ENCODE data around the gene ADAM10.
A peak's percentile ranks its signal among the peaks of the same experiment; 100 is the strongest.
"Not testable (repeated sequence)": the region's sequence is repeated elsewhere in the genome, so short reads cannot be mapped to it uniquely, and the experiment has no call there.

Gene ADAM10

DNA sequence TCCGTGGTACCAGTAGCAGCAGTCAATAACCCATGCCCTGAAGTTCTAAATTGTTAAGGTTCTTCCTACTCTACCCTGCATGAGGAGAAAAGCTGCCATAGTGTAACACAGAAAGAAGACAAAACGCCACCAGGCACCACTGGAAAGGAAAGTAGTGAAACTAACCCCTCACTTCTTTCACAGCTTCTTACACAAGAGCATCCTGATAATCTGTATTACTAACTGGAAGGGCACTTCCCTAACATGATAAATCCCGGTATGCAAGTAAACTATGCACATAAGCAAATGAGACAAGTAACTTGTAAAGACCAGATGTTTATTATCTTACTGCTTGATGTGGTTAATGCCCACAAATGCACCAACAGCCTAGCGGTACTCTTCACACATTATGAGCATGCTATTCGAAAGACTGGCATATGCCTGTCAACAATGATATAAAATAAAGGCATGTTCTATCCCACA, 141.3 kb downstream of the ADAM10 start:
- Mint-ChIP-seq H3K27me3 (ENCODE audit: low read depth) (no peaks in the 10 kb centered on the region), H3K27ac (no peak overlapping the region), H3K9me3 (peaks cover 1% of the 10 kb centered on the region), H3K4me3 (no peak overlapping the region), H3K4me1 (ENCODE audit: low read depth) (peaks cover 34% of the 10 kb centered on the region), H3K36me3 (ENCODE audit: low read depth) (peaks cover 61% of the 10 kb centered on the region)

DNA sequence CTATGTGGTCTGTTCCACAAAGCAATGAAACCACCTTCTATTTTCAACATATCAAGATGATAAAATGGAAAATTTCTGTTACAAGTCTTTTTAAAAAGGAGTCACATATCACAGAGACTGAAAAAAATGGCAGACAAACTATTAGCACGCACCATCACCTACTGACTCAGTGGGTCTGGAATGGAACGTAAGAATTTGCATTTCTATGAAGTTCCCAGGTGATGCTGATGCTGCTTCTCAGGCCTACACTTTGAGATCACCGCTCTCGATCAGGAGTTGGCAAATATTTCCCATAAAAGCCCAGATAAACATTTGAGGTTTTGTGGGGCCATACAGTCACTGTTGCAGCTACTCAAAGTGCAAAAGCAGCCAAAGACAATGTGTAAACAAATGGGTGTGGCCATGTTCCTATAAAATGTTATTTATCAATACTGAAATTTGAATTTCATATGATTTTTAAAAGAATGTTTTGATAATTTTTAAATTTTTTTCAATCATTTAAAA, 142.9 kb downstream of the ADAM10 start:
- H3K27ac Mint-ChIP-seq, result no peak overlapping the region
- no peak overlapping the region for H3K4me3 Mint-ChIP-seq
- H3K9me3 Mint-ChIP-seq, result no peaks in the 10 kb centered on the region
- no peaks in the 10 kb centered on the region for H3K27me3 Mint-ChIP-seq (ENCODE audit: low read depth)
- peaks cover 23% of the 10 kb centered on the region for H3K4me1 Mint-ChIP-seq (ENCODE audit: low read depth)
- peaks cover 59% of the 10 kb centered on the region for H3K36me3 Mint-ChIP-seq (ENCODE audit: low read depth)

DNA sequence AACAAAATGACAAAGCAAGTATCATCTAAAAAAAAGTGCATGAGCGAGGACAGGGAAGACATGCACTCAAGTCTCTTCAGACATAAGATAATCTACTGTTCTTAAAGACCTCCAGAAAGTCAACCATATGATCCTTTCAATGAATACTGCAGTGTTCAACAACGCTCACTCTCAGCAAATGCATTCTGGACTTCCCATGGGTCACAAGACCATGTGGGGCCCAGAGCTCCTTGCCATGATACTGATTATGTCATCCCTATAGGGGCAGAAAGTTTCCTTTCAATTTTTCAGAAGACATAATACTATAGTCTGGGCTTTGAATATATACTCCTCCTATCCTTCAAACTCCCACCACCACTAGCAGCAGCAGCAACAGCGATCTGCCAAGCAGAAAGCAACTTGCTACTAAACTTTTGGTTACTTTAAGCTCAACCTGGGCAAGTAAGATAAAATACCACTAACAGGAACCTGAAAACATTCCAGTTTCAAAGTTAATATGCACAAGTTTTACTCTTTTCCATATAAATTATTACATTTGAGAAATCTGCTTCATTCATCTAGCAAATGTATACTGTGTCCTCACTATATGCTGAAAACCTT, 143.5 kb downstream of the ADAM10 start:
- H3K4me3 Mint-ChIP-seq, result no peak overlapping the region
- no peak overlapping the region for H3K27ac Mint-ChIP-seq
- no peaks in the 10 kb centered on the region for H3K27me3 Mint-ChIP-seq (ENCODE audit: low read depth)
- H3K9me3 Mint-ChIP-seq, result no peaks in the 10 kb centered on the region
- peaks cover 22% of the 10 kb centered on the region for H3K4me1 Mint-ChIP-seq (ENCODE audit: low read depth)
- peaks cover 60% of the 10 kb centered on the region for H3K36me3 Mint-ChIP-seq (ENCODE audit: low read depth)

DNA sequence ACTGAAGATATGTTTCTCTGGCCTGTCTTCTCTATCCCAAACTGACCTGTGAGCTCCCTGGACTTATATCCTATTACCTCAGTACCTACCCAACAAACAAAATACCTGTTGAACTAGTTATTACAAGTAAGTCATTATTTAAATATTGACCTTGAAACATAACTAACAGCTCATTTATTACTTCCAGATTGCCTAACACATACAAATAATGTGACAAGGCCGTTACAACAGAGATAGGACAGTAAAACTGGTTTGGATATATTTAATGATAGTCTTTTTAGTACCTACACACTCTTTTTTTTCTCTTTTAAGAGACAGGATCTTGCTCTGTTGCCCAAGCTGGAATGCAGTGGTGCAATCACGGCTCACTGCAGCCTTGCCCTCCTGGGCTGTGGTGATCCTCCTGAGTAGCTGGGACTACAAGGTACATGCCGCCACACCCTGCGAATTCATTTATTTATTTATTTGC, 145.0 kb downstream of the ADAM10 start:
- Mint-ChIP-seq H3K27ac (no peak overlapping the region), H3K27me3 (ENCODE audit: low read depth) (no peaks in the 10 kb centered on the region), H3K4me3 (no peak overlapping the region), H3K9me3 (no peaks in the 10 kb centered on the region), H3K36me3 (ENCODE audit: low read depth) (peaks cover 55% of the 10 kb centered on the region), H3K4me1 (ENCODE audit: low read depth) (peaks cover 22% of the 10 kb centered on the region)

DNA sequence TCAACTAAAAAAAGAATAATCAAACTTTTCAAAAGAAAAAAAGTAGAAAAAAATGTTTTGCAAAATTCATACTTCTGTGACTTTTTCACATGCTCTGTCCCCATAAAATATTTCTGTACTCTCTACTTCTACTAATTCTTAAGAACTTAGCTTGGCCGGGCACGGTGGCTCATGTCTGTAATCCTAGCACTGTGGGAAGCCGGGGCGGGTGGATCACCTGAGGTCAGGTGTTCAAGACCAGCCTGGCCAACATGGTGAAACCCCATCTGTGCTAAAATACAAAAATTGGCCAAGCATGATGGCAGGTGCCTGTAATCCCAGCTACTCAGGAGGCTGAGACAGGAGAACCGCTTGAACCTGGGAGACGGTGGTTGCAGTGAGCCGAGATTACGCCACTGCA, 145.6 kb downstream of the ADAM10 start:
- H3K36me3 Mint-ChIP-seq (ENCODE audit: low read depth), result peaks cover 54% of the 10 kb centered on the region
- H3K4me1 Mint-ChIP-seq (ENCODE audit: low read depth), result peaks cover 18% of the 10 kb centered on the region
- not testable (repeated sequence) for H3K9me3 Mint-ChIP-seq; H3K27ac Mint-ChIP-seq; H3K27me3 Mint-ChIP-seq (ENCODE audit: low read depth); H3K4me3 Mint-ChIP-seq

DNA sequence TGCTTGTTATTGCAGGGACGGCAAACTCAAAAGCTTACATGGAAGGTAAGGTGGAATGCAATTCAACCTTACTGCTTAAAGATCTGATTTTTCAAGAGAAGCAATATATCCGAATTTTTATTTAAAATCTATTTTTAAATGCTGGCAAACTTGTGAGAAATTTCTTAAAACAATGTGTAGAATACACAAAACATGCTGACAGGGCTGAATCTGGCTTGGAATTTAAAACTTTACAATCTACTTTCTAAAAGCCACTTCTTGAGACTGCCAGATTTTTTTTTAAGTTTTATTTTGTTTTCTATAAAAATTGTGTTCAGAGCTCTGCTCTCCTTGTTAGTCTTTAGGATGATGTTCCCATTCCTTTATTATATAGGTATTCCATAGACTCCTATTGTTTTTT, 146.7 kb downstream of the ADAM10 start:
- Mint-ChIP-seq H3K4me1 (ENCODE audit: low read depth) (peaks cover 16% of the 10 kb centered on the region), H3K9me3 (no peaks in the 10 kb centered on the region), H3K27ac (no peak overlapping the region), H3K27me3 (ENCODE audit: low read depth) (no peaks in the 10 kb centered on the region), H3K36me3 (ENCODE audit: low read depth) (peaks cover 50% of the 10 kb centered on the region), H3K4me3 (no peak overlapping the region)

DNA sequence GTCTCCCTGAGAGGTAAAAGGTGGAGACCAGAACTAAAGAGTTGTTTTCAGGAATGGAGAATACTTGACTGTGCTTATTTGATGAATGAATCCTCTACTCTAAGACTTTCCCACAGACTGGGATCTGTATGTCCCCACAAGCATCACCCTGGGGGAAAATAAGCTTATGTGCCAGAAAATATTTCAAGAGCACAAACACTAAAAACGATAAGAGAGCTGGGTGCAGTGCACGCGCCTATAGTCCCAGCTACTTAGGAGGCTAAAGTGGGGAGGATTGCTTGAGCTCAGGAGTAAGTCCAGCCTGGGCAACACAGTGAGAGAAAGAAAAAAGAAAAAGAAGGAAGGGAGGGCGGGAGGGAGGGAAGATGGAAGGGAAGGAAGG, 150.7 kb downstream of the ADAM10 start:
- H3K9me3 Mint-ChIP-seq, result no peaks in the 10 kb centered on the region
- H3K4me1 Mint-ChIP-seq (ENCODE audit: low read depth), result peaks cover 29% of the 10 kb centered on the region
- no peaks in the 10 kb centered on the region for H3K27me3 Mint-ChIP-seq (ENCODE audit: low read depth)
- H3K4me3 Mint-ChIP-seq, result no peak overlapping the region
- no peak overlapping the region for H3K27ac Mint-ChIP-seq
- H3K36me3 Mint-ChIP-seq (ENCODE audit: low read depth), result peaks cover 45% of the 10 kb centered on the region

DNA sequence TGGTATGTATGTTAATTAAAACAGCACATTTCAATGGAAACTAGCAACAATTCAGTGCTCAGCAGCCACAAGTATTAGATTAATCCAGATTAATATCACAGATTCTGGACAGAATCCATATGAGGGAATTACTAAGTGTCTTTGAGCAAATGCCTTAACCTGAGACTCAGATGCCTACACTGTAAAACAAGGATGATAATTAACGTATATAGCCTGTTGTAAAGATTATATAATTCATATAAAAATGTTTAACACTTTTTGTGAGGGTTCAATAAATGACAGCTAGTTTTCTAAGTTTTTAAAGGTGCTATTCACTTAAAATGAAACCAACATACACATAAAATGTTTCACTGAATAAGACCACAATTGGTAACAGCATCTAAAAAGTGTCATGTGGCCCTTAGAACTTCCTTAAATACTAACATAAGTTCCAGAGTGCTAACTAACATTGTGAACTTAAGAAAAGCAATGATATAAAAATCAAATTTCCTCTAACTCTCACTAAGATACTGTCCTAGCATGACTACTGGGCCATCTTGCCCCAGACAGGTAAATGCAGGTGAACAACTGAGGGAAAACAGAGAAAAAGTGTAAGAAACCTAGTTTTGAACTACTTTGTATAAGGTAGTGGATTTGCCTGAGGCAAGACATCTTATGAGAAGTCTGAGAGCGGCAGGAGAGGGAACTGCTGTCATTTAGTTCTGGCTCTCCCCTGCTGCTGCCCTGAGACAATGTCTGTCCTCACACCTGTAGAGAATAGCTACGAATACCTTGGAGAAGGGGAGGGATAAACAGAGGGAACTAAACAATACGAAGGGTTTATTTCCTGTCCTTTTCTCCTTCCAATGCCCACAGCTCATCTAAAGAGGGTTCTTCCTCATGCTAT, 151.3 kb downstream of the ADAM10 start:
- no peaks in the 10 kb centered on the region for H3K27me3 Mint-ChIP-seq (ENCODE audit: low read depth)
- peaks cover 28% of the 10 kb centered on the region for H3K4me1 Mint-ChIP-seq (ENCODE audit: low read depth)
- H3K4me3 Mint-ChIP-seq, result no peak overlapping the region
- H3K36me3 Mint-ChIP-seq (ENCODE audit: low read depth), result peaks cover 46% of the 10 kb centered on the region
- peak overlapping the region; percentile 53 for H3K27ac Mint-ChIP-seq
- H3K9me3 Mint-ChIP-seq, result no peaks in the 10 kb centered on the region

DNA sequence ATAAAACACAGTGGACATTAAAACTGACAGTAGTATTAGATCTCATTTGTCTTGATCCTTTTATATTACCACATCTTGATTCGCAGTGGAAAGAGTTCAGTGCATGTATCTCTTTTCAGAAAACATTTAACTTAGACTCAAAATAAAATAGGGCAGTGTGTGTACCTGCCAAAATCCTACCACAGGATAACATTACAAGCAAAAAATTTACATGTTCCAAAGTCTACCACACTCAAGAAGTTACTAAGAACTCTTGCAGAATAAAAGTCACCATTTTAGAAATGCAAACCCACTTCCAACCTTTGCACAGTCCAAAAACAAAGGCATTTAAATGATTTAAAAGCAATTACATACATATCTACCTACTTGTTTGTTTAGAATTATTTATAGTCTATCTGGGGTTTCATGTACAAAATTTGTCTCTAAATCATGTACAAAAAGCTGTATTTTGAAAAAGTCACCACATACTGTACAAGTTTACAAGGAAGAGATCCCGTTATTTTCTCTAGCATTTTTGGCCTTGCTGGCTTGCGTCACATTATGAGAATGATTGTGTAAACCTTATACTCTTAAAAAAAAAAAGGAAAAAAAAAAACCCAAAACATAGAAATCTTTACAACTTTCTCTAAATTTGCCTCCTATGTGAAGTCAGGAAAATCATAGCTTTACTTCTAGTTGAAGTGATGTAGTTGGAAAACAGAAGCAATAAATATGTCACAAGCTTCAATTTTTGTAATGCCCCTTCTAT, 153.8 kb downstream of the ADAM10 start:
- Mint-ChIP-seq H3K9me3 (no peaks in the 10 kb centered on the region), H3K36me3 (ENCODE audit: low read depth) (peaks cover 46% of the 10 kb centered on the region), H3K4me3 (no peak overlapping the region), H3K4me1 (ENCODE audit: low read depth) (peaks cover 33% of the 10 kb centered on the region), H3K27ac (no peak overlapping the region), H3K27me3 (ENCODE audit: low read depth) (no peaks in the 10 kb centered on the region)

DNA sequence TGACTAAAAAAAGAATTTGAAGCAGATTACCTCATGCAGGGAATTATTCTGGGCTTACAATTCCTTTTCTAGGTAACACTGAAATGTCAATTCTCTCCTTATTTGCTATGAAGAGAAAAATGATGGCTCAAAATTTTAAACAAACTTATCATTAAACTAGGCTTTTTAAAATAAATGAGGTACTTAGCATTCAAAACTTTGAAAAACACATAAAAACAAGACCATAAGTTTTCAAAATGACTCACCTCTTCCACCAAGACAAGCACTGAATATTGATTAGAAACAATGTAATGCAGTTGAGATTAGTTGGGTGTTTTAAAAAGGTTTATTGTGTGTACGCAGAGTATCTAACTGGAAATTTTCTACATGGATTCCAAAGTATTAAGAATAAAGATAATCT, 154.6 kb downstream of the ADAM10 start:
- Mint-ChIP-seq H3K4me1 (ENCODE audit: low read depth) (peaks cover 33% of the 10 kb centered on the region), H3K27me3 (ENCODE audit: low read depth) (no peaks in the 10 kb centered on the region), H3K36me3 (ENCODE audit: low read depth) (peaks cover 46% of the 10 kb centered on the region), H3K9me3 (no peaks in the 10 kb centered on the region), H3K4me3 (no peak overlapping the region), H3K27ac (no peak overlapping the region)

DNA sequence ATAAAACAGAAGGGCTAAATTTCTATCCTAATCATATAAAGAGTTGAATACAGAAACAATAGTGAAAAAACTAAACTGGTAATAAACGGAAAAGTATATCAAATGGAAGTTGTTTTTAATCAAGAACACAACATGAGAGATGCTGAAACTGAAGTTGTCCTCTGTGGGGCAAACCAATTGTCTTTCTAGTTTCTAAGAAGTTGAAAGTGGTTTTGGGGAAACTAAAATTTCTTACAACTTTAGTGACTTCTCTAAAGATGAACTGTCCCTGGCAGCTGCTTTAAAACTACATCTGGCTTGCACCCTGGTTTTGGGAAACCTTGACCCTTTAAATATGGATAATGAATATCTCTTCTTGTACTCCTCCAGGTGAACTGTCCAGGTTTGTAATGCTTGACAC, 155.6 kb downstream of the ADAM10 start:
- H3K4me1 Mint-ChIP-seq (ENCODE audit: low read depth), result peaks cover 34% of the 10 kb centered on the region
- H3K27me3 Mint-ChIP-seq (ENCODE audit: low read depth), result no peaks in the 10 kb centered on the region
- peaks cover 39% of the 10 kb centered on the region for H3K36me3 Mint-ChIP-seq (ENCODE audit: low read depth)
- H3K27ac Mint-ChIP-seq, result peak overlapping the region; percentile 3
- H3K4me3 Mint-ChIP-seq, result no peak overlapping the region
- no peaks in the 10 kb centered on the region for H3K9me3 Mint-ChIP-seq

DNA sequence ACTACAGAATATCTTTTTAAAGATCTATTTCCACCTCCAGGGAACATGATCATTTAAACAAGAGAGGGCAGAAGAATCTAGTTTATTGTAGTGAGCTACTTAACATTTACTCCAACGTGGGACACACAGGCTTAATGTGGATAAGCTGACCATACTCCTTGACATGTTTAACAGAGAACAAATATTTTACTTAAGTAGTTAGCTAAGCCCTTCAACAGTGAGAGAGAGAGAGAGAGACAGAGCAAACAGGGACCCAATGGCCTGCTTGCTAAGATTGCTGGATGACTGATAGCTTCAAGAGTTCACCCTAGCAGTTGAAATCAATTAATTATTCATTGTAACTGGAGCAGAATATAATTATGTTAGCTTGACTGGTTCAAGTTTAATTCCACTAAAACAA, 158.6 kb downstream of the ADAM10 start:
- Mint-ChIP-seq H3K4me3 (no peak overlapping the region), H3K27ac (no peak overlapping the region), H3K27me3 (ENCODE audit: low read depth) (no peaks in the 10 kb centered on the region), H3K36me3 (ENCODE audit: low read depth) (peaks cover 28% of the 10 kb centered on the region), H3K9me3 (no peaks in the 10 kb centered on the region), H3K4me1 (ENCODE audit: low read depth) (peaks cover 27% of the 10 kb centered on the region)

DNA sequence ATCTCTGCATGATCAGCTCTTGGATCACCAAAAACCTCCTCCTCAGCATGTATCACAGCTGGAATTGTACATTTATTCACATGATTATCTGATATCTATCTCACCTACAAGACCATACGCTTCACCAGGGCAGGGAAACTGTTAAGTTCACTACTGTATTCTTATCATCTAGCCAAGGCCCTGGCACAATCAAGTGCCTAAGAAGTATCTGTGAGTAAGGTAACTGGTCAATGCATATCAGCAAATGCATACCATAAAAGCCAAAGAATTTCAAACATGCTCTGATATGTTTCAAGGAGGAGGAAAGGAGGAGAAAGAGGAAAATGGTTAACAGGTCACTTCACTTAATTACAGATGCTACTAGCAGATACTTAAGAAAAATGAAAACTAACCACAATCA, 159.3 kb downstream of the ADAM10 start:
- H3K27me3 Mint-ChIP-seq (ENCODE audit: low read depth), result no peaks in the 10 kb centered on the region
- peaks cover 22% of the 10 kb centered on the region for H3K36me3 Mint-ChIP-seq (ENCODE audit: low read depth)
- H3K27ac Mint-ChIP-seq, result no peak overlapping the region
- H3K9me3 Mint-ChIP-seq, result no peaks in the 10 kb centered on the region
- H3K4me3 Mint-ChIP-seq, result no peak overlapping the region
- peaks cover 27% of the 10 kb centered on the region for H3K4me1 Mint-ChIP-seq (ENCODE audit: low read depth)

DNA sequence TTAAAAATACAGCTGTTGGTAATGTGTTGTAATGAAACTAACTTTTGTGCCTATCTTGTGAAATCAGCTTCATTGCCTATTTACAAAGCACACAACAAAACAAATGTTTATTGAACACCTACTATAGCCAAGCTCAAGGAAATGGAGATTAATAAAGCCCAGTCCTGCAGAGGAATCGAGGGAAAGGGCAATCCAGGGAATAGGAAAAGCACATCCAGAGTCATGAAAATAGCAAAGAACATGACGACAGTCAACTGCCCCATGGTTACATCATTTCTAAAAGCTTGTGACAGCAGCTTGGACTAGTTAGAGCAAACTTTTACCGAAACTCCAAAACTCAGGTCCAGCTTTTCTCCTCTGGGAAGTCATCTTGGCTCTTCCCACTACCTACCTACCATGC, 160.5 kb downstream of the ADAM10 start:
- Mint-ChIP-seq H3K9me3 (peaks cover 6% of the 10 kb centered on the region), H3K27me3 (ENCODE audit: low read depth) (no peaks in the 10 kb centered on the region), H3K27ac (no peak overlapping the region), H3K36me3 (ENCODE audit: low read depth) (peaks cover 25% of the 10 kb centered on the region), H3K4me3 (no peak overlapping the region), H3K4me1 (ENCODE audit: low read depth) (peaks cover 29% of the 10 kb centered on the region)

All from T-helper 1 cell treated with Interleukin-12 subunit alpha and Interleukin-12 subunit beta and Interleukin-4 antibody, amounts not matched to agents 30 μg/mL and 1 μg/mL, for 36 hours (primary cell).